CD4-positive, alpha-beta T cell treated with Interleukin-1 beta for 1 hour (primary cell): Measurements from ENCODE around the gene PICK1.
A peak's percentile ranks its signal among the peaks of the same experiment; 100 is the strongest.

Experiments used
- DNase-seq, 2 donors: peaks; one replicate each; pipeline ENCODE4 v3.0.0-alpha.2; 2020 to 2022

Gene PICK1

DNA sequence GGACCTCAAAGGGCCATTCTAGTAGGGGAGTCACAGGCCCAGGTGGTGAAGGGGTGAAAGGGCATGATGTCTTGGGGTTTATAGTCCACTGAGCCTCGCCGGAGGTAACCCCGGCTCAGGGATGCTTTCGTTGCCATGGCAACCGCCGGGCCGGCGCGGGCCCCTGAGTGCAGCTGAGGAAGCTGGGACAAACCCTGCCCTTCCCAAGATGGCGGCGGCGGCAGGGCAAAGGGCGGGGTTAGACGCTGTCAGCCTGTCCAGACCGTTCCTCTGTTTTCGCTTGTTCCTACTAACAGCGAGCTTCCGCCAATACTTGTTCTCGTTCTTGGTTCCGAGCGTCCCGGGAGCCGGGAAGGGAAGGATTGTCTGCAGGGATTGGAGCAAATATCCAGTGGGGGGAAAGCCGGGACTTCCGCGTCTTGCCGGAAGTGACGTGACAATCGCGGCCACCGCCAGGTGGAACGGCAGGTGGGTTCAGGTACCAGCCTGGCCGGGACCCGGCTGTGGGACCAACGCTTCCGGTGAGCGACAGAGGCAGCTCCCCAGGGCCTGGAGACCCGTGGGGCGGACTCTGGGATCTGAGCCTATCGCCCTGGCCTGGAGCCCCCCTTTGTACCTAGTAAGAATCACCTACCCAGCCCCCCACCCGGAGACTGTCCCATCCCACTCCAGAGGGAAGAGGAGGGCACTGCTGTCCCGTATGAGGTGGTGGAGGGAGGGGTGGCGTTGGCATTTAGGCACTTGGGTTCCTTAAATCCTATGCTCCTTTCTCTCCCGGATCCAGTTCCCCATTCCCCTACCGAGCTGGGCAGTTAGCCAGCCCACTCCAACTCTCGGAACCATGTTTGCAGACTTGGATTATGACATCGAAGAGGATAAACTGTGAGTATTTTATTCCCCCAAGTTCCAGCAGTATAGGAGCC, at the start of gene PICK1:
Gene PICK1, plus strand, starts transcription at position 436 of the 923 bp plus-strand sequence. Its CDS starts 406 bp downstream, at position 842.
- peak; percentile 84 to 90 for DNase-seq

- DNase-seq: no peak
Observed at GRCh38 chr22:38009000-38009806, 48.0 kb upstream of the PICK1 start.

DNA sequence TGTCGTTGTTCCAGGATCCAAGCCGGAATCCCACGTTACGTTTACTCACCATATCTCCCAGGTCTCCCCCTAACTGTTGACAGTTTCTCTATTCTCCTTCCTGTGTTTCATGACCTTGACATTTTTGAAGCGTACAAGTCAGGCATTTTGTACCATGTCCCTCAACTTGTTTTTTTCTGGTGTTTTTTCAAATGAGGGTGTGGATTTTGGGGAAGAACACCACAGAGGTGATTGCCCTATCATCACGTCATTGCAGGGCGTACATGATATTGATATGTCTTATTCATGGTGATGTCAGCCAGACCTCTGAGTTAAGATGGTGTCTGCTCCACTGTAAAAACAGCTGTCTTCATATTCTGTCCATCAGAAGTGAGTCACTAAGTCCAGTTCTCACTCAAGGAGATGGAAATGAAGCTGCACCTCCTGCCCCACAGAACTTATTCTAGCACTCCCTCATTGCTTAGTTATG, 44.6 kb upstream of the PICK1 start:
- DNase-seq: no peak

DNA sequence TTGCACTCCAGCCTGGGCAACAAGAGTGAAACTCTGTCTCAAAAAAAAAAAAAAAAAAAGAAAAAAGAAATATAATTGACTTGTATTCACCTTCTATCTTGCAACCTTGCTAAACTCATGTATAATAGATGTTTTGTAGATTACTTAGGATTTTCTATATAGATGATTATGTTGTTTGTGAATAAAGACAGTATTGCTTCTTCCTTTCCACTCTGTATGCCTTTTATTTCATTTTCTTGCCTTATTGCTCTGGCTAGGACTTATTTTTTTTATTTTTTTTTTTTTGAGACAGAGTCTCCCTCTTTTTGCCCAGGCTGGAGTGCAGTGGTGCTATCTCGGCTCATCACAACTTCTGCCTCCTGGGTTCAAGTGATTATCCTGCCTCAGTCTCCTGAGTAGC, 43.1 kb upstream of the PICK1 start:
- DNase-seq: no peak

- DNase-seq: no peak
Observed at GRCh38 chr22:38016182-38017151, 40.7 kb upstream of the PICK1 start.

DNA sequence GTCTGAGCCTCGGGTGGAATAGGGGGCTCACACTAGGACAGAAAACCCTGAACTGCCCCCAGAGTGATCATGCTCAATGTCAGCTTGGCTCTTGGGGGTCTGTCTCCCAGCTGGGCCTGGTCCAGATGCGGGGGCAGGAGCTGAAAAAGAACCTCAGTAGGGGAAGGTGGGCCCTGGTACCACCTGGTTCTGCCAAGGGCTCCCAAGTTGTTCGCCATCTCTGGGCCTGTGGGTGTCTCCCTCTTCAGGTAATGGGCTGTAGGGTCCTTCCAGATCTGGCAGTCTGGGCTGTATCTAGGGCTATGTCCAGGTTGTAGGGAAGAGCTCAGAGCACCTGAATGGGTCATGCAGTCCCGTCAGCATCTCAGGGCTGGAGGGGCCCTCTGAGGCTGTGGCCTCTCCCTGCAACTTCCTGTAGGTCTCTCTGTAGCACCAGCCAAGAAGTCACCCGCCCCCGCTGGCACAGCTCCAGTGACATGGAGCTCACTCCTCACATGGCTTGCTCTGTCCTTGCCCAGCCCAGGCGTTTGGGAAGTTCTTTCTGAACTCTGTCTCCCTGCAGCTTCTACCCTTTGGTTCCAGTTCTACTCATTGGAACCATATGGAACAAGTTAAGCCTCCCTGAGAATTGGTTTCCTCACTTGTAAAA, 39.8 kb upstream of the PICK1 start:
- DNase-seq: no peak

DNA sequence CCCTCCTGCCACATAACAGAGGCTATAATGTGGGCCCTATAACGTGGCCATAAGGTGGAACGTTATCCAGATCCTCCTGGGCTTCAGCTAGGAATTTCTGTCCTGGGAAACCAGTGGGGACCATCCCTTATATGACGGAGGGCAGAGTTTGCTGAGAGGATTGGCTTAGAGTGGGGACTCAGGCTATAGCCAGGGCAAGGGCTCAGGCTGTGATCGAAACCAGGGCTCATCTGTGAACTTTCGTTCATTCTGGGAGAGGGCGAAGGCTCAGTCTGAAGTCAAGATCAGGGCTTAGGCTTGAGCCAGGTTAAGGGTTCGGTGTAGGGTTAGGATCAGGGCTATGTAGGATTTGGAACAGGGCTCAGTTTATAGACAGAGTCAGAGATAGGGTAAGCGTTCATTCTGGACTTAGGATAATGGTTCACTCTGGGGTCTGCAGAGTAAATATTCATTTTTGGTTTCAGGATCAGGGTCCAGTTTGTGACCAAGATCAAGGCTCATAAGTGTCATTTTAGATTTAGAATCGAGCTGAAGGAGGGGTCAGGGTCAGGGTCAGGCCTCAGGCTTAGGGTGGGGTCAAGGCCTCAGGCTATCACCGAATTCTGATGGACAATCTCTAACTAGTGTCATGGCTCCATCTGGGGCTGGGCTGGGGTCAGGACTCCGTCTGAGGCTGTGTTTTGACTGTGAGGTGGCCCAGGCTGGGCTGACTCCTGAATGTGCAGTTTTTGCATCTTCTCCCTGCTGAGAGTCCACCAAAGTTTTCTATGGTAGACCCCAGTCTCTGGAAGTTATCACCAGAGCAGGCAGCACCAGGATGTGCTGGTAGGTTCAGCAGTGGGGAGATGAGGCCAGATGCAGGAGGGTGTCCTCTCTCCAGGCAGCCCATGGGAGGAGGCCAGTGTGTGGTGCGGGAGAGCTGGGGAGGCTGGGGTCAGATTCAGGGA, 39.0 kb upstream of the PICK1 start:
- DNase-seq: no peak

- no peak for DNase-seq
Observed at GRCh38 chr22:38018938-38019827, 38.0 kb upstream of the PICK1 start.

GRCh38 chr22:38021206-38021605, 36.0 kb upstream of the PICK1 start:
- no peak for DNase-seq

DNA sequence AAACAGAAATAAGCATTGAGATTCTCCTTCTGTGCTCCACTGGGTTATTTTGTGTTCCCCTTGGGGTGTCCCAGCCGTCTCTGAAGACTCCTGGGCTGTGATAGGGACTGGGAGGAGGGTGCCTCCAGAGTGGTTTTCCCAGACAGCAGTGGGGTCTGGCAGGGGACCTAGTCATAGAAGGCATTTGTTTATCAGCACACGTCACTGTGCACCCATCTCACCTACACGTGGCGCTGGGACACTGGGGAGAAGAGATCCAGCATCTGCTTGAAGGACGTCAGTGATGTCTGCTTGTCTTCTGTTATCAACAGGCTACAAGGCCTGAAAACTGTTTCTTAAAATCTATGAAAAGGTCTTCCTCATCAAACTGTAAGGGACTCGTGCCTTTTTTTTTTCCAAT, 34.2 kb upstream of the PICK1 start:
- DNase-seq: no peak

DNA sequence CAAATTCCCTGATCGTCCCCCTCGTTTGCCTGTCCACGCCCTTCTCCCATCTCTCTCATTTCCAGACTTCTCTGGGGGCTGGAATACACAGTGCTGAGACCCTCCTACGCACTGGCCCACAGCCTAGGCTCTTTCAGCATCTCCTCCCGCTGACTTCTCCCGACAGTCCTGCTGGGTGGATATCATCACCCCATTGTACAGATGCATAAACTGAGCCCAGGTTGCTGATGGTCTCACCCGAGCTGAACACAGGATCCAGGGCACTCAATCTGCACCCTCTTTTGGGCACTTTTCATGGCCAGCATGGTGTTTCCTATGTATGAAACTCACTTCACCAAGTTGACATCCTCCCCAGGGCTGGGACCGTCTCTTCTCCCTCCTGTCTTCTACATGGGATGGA, 31.7 kb upstream of the PICK1 start:
- no peak for DNase-seq

DNA sequence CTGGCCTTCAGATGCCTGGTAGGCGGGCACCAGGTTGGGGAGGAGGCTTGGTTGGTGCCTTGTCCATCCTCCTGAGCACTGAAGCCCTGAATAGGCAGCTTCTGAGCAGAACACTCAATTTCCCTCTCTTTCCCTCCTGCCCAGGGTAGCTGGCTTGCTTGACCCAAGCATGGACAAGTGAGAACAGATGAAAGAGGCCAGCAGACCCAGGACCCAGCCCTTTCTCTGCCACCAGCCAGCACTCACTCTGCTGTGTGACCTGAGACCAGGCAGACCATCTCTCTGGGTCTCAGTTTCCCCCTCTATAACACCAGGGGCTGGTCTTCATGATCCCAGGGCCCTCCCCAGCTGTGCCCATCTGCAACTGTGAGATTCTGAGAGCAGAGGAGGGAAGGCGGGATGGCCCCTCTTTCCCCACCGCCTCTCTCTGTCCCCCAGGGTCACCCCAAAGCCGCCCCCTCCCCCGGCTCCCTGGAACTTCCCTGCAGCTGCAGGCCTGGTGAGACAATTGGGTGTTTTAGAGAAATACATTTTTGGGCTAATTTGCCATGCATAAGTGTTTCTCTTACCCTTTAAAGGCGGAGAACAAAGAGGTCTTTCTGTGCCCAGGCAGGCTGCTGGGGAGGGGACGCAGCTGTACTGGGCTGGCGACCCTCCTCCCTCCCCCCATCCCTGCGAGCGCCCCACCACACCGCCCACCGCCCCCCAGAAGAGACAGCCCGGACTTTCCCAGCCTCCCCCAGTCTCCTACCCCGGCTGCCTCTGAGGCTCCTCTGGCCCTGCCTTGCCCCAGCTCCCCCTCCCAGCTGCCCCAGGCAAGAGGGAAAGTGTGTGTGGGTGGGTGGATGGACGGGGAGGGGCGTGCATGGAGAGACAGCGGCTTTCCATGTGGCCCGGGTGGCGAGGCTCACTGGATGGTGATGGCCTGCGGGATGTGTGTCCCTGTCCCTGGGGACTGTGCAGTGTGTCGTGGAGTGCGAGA, 30.8 kb upstream of the PICK1 start:
- no peak for DNase-seq

GRCh38 chr22:38027487-38027886, 29.7 kb upstream of the PICK1 start:
- no peak for DNase-seq

DNA sequence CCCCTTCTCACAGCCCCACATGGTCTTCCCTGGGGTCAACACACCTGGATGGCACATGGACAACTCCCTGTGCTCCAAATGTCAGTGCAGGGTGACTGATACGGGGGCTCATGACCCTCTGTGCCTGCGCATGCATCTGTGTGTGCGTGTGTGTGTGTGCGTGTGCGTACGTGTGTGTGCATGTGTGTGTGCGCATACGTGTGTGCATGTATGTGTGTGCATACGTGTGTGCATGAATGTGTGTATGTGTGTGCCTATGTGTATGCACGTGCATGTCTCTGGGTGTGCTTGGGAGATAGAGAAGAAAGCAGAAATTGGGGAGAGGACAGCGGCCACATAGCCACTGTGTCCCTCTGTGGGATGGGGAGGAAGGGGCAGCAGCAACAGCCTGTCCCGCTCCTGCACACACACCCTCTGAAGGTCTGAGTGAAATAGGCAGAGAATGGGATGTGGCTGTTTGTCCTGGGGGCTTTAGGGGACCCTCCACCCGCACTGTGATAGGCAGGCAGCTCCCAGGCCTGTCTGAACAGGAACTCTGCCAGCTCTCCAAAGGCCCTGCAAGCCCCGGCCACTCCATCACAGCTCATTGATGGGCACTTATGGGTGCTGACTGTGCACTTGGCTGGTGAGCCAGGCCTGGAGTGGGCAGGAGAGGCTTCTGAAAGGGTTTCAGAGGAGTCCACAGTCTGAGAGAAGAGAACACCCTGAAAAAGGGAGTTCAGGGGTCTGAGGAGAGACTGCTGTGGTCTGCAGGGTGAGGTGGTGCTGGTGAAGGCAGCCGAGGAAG, 28.7 kb upstream of the PICK1 start:
- DNase-seq: no peak

DNA sequence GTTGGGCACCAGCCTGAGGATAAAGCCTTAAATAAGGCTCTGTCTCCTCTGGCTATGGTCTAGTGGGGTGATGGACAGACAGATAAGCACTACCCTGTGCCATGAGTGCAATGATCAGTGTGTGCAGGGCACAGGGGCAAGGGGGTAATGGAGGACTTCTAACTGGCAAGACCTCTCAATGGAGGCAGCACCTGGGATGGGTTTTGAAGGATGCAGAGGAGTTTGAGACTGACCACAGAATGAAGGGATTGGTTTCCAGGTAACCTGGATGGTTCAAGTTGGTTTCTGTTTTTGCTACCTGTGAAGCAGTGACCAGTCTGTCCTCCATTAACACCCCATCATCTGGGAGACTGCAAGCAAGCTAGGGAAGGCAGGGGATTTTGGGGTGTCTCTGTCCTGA, 27.8 kb upstream of the PICK1 start:
- no peak for DNase-seq

DNA sequence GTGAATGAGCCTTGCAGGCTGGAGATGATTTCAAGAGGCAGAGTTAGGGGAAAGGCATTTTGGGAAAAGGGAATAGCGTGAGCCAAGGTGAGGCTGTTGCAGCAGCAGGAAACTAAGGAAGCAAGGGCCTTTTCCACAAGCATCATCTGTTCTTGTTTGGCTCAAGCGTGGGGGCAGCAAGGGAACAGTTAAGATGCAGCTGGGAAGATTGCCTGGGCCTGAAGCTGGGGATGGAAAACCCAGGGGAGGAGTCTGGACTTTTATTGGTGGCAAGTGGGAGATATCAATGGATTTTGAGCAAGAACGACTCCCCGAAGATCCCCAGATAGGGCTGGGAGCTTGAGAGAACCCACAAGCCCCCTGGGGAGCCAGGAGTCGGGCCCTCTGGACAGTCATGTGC, 27.3 kb upstream of the PICK1 start:
- no peak for DNase-seq

DNA sequence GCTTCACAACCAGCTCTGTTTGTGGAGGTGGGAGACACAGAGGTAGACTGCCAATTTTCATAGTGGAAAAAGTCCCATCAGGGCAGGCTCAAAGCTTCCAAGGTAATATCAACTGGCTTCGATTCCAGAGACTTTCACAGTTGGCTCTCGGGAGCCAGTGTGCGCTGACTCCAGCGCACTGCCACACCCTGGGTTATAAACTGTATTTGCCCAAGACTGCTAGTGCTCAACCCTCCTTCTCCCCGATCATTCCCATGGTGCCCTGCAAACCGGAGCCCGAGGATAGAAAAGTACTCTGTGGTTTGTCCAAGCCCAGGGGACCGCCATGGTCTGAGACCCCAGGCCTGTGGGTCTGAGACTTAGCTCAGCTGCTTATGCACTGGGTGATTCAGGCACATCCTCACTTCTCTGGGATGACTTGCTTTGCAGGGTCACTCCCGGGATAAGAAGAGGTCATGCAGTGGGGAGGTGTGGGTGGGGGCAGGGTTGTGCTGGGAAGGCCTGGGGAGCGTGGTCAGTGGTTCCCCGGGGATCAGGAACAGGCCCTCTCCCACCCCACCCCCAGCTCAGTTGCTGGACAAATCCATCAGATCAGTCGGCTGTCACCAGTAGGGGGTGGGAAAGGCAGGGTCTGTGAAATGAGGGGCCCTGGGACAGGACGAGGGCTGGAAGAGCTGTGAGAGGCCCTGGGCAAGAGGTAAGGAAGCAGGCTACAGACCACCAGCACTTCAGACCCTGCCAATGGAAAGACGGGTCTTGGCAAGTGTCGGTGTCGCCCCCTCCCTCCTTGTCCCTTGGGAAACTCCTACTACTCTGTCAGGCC, 26.7 kb upstream of the PICK1 start:
- DNase-seq: no peak
